GM23248 (cell line): Measurements from ENCODE around the gene S100A12.

ENCODE experiments used
- EZH2 ChIP-seq: fragments of 200-600 bp; sonication (generic); IDR thresholded peaks from 2 replicates; pipeline ENCODE4 v1.6.1; 2018; ENCODE audit warnings: antibody characterized with exemption, mild to moderate bottlenecking; ENCODE audit not compliant: insufficient read depth, poor library complexity, severe bottlenecking
- EZH2phosphoT487 ChIP-seq: fragments of 200-600 bp; sonication (generic); IDR thresholded peaks from 2 replicates; pipeline ENCODE4 v1.6.1; 2018; ENCODE audit warnings: antibody characterized with exemption, moderate library complexity, mild to moderate bottlenecking, low read depth; ENCODE audit not compliant: insufficient read depth

GRCh38 chr1:153386500-153386901, 11.1 kb upstream of the S100A12 start:
- no peak for TF ChIP-seq EZH2
- no peak for TF ChIP-seq EZH2phosphoT487
